HG03095 (cell line): ENCODE measurements around the gene OR51V1.

Source experiments
- ATAC-seq: cut with Tn5 transposase; IDR thresholded peaks from one replicate; pipeline ENCODE4 v1.9.1; 2021; ENCODE audit warnings: moderate library complexity; ENCODE audit not compliant: unreplicated experiment

Gene OR51V1

DNA sequence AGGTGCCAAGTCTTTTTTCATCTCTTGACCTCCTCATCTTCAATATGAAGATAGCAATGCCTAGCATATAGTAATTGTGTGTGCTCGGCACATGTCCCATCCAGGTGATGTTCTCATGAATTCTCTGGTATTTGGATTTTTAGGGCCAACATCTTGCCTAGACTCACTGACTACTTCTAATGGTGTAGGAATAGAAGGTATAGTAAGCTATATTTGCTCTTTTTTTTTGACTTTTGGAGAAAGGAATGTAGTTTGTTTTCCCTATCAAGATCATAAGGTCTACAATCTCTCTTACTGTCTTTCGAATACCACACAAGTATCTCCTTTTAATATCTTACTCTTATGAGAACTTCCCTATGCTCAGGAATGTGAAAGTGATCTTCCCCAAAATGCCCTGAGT is 30.6 kb upstream of the OR51V1 start:
- no peak for ATAC-seq

DNA sequence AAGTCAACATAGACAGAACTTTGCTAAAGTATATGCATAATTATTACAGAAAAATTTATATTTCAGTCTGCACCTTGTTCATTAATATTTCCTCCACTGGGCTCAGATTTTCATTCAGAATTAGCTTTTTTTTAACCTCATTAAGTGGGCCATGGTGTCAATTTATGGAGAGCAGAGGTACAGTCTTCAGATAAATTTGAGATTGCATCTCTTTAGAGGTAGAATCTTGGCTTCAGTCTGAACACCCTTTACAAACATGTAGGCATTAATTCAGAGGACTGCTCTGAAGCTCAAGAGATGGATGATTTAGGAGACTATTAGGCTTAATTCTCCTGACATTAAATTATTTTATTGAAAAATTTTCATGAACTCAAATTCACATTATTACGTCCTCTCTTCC is 29.8 kb upstream of the OR51V1 start:
- ATAC-seq, result no peak

DNA sequence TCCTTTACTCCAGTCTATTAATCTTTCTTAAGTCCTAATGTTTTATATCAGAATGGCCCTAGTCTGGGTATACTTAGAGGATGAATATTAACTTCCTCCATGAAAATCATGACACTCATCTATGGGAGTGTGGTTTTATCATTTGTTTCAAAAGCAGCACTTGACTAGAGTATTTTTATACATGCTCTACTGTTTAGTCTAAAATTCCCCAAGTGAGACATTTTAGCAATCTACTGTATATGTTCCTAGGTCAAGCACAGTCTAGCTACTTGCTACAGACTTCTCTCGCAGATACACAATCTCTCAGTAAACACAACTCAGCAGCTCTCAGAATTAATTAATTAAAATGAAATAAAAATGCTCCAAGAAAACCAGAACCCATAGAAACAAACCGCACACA is 29.3 kb upstream of the OR51V1 start:
- no peak for ATAC-seq

DNA sequence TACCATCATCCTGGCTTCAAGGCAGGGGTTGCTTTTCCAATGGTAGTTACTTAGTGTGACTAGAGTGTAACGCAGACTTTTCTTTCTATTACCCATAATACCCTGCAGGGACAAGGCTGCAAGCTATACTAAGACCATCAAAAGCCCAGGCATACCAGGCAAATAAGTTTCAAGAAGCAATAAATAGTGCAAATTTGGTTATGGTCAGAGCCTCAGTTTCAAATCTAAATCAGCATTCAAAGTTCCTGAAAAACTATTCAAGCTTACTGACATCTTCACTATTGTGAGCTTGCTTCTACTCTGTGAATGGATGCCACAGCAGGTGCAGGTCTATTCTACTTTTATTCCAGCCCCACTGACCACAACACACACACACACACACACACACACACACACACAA is 28.9 kb upstream of the OR51V1 start:
- ATAC-seq, result no peak

DNA sequence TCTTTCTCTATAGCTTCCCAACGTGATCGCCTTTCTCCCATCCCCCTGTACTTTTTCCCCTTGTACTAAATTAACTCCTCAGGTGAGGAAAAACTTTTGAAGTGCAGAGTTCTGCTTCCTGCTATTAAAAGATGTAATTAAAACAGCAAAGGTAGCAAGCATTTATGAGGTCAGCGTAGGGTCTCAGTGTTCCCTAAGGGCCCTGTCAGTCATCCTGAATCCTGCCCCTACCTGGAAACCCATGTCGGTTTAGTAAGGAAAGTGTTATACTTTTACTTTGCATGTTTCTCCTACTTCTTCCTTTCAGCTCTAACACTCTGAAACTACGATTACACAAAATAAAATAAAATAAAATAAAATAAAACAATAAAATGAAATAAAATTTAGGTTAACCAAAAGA is 27.6 kb upstream of the OR51V1 start:
- ATAC-seq, result no peak

DNA sequence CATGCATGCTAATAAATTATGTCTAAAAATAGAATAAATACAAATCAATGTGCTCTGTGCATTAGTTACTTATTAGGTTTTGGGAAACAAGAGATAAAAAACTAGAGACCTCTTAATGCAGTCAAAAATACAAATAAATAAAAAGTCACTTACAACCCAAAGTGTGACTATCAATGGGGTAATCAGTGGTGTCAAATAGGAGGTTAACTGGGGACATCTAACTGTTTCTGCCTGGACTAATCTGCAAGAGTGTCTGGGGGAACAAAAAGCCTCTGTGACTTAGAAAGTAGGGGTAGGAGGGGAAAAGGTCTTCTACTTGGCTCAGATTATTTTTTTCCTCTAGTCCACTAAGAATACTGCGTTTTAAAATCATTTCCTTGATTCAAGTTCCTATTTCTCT is 27.2 kb upstream of the OR51V1 start:
- no peak for ATAC-seq

DNA sequence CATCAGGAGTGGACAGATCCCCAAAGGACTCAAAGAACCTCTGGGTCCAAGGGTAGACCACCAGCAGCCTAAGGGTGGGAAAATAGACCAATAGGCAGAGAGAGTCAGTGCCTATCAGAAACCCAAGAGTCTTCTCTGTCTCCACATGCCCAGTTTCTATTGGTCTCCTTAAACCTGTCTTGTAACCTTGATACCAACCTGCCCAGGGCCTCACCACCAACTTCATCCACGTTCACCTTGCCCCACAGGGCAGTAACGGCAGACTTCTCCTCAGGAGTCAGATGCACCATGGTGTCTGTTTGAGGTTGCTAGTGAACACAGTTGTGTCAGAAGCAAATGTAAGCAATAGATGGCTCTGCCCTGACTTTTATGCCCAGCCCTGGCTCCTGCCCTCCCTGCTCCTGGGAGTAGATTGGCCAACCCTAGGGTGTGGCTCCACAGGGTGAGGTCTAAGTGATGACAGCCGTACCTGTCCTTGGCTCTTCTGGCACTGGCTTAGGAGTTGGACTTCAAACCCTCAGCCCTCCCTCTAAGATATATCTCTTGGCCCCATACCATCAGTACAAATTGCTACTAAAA is 26.3 kb upstream of the OR51V1 start, which contains the start of gene HBB:
Gene HBB, minus strand, starts transcription at position 340 of the 579 bp plus-strand sequence. Its CDS starts 50 bp downstream, at position 290.
- ATAC-seq, result no peak

DNA sequence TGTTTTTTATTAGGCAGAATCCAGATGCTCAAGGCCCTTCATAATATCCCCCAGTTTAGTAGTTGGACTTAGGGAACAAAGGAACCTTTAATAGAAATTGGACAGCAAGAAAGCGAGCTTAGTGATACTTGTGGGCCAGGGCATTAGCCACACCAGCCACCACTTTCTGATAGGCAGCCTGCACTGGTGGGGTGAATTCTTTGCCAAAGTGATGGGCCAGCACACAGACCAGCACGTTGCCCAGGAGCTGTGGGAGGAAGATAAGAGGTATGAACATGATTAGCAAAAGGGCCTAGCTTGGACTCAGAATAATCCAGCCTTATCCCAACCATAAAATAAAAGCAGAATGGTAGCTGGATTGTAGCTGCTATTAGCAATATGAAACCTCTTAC is 25.0 kb upstream of the OR51V1 start:
- no peak for ATAC-seq

DNA sequence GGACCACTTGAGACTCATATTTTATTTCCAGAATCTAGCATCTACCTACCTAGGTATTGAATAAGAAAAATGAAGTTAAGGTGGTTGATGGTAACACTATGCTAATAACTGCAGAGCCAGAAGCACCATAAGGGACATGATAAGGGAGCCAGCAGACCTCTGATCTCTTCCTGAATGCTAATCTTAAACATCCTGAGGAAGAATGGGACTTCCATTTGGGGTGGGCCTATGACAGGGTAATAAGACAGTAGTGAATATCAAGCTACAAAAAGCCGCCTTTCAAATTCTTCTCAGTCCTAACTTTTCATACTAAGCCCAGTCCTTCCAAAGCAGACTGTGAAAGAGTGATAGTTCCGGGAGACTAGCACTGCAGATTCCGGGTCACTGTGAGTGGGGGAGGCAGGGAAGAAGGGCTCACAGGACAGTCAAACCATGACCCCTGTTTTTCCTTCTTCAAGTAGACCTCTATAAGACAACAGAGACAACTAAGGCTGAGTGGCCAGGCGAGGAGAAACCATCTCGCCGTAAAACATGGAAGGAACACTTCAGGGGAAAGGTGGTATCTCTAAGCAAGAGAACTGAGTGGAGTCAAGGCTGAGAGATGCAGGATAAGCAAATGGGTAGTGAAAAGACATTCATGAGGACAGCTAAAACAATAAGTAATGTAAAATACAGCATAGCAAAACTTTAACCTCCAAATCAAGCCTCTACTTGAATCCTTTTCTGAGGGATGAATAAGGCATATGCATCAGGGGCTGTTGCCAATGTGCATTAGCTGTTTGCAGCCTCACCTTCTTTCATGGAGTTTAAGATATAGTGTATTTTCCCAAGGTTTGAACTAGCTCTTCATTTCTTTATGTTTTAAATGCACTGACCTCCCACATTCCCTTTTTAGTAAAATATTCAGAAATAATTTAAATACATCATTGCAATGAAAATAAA is 24.3 kb upstream of the OR51V1 start:
- ATAC-seq, result no peak

DNA sequence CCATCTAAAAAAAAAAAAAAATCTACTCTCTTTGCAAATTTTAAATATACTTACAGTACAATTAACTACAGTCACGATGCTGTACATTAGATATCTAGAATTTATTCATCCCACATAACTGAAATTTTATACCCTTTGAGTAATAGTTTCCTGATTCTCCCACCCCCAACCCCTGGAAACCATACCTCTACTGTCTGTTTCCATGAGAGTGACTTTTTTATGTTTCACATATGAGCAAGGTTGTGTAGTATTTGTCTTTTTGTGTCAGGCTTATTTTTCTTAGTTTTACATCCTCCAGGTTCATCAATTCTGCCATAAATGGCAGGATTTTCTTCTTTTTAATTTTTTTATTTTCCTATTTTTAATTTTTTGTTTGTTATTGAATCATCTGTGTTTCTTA is 23.2 kb upstream of the OR51V1 start:
- ATAC-seq, result no peak

DNA sequence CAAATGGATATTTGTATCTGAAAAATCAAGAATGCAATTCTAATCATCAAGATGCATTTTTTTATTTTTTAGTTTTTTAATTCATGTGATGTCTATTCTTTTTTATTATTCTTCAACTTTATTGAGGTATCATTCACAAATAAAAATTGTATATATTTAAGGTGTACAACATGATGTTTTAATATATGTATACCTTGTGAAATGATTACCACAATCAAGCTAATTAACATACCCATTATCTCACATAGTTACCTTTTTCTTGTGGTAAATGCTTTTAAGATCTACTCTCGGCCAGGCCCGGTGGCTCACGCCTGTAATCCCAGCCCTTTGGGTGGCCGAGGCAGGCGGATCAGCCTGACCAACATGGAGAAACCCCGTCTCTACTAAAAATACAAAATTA is 22.7 kb upstream of the OR51V1 start:
- no peak for ATAC-seq

DNA sequence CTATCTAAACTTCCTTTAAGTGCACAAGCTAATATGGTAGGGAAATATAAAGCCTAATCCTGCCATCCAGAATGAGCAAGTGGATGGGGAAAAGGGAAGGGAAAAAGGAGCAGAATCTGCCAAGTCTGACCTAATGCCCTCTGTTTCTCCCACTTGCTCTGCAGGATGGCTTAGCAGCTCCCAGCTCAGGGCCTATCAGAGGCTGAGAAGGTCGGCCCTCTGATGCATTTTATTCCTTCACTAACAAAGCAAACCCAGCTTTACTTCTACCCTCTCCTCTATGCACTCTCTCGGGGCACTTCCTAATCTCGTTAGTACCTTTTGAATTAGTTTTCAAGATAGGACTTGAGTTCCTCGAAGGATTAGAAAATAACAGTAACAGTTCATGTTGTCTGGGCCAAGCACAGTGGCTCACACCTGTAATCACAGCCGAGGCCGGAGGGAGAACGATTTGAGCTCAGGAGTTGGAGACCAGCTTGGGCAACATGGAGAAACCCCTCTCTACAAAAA is 9.9 kb upstream of the OR51V1 start:
- ATAC-seq, result no peak

DNA sequence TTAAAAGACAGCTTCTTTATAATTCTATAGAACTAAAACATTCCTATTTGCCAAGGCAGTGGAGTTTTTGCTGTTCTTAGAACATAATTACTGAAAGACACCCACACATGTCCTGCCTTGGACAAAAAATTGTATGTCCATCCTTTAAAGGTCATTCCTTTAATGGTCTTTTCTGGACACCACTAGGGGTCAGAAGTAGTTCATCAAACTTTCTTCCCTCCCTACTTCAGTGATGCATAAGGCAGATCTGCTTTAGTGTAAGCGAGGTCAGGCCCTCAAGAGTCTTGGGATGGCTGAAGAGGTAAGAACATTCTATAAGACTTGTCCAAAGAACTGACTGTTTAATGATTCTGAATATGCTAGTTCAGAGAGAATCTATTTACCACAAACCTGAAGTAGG is 4.3 kb upstream of the OR51V1 start:
- ATAC-seq, result peak; percentile 55

DNA sequence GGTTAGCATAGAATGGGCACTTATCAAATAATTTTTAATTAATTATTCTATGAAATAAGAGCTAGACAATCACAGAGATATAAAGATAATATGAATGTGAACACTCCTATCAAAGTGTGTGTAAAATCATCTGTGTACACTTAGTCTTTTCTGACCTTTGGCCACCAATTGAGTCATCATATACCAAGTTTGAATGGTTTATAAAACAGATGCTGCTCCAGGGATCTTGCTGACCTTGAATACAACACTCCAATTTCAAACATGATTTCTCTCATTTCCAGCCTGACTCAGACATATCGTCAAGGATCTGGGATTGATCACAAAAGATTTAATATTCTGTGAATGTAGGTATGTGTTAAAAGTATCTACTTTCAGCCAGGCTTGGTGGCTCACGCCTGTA is 2.9 kb upstream of the OR51V1 start:
- no peak for ATAC-seq

DNA sequence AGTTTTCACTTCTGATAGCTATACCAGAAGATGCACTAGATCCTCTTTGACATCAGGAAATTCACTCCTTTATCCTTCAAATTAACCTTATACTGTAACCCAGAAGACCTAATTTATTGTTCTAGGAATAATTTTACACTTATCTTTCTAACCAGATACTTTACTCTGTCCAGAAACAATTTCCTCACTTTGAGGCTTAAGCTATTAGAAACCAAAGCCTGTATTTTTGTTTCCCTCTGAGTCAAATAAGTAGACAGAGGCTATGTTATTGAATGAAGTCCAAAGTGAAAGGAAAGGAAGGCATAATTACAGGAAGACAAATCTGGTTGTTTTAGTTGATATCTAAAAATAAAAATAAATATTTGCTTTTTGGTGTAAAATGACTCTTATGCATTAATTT is 2.2 kb downstream of the OR51V1 start:
- ATAC-seq, result no peak

DNA sequence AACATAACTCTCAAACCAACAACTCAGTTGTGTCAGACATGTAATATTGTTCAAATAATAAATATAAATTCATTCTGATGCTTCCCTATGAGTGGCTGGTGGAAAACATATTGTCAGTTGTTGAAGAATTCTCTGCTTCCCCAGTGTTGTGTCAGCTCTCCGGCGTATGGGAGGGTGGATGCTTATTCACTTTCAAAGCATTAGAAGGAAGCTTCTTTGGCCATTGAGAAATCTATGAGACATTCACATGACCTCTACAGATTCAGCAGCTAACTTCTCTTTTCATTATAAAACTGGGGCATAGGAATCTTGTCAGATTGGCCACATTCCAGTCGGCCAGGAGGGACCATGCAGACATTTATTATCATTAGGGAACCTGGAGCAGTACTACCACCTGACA is 2.9 kb downstream of the OR51V1 start:
- no peak for ATAC-seq

DNA sequence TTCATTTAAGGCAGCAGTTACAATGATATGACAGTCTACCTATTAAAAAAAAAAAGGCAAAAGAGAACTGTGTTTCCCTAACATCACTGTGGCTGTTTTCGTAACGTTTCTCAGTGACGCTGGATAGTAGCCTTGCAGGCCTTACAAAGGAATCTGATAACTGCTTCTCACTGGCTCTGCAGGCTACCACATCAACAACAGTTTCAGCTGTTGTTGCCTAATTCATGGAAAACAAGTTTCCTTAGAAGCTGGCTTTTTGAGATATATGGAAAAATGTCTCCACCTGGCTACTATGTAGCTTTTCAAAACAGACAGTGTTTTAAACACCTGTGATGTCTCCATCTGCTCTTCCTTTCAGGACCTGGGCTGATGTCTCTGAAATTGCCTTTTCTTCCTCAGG is 3.8 kb downstream of the OR51V1 start:
- ATAC-seq, result no peak

DNA sequence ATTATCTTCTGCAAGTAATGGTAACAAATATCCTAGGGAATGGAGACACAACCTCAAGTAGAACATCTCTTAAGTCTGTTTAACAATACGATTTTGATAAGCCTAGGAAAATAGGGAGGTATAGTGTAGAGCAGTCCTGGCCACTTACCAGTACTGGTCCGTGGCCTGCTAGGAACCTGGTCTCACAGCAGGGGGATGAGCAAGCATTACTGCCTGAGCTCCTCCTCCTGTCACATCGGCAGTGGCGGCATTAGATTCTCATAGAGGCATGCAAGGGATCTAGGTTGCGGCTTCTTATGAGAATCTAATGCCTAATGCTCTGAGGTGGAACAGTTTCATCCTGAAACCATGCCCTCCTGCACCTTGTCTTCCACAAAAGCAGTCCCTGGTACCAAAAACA is 4.4 kb downstream of the OR51V1 start:
- no peak for ATAC-seq

DNA sequence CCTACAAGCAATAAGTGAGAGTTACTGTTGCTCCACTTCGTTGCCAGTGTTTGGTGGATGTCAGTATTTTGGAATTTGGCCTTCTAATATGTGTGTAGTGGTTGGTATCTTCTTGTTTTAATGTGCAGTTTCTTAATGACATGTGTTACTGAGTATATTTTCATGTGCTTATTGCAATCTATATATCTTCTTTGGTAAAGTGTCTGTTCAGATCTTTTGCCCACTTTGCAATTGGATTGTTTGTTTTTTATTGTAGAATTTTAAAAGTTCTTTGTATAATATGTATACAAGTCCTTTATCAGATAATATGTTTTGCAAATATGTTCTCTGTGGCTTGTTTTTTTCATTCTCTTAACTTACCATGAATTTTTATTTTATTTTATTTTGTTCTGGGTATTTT is 7.7 kb downstream of the OR51V1 start:
- no peak for ATAC-seq

DNA sequence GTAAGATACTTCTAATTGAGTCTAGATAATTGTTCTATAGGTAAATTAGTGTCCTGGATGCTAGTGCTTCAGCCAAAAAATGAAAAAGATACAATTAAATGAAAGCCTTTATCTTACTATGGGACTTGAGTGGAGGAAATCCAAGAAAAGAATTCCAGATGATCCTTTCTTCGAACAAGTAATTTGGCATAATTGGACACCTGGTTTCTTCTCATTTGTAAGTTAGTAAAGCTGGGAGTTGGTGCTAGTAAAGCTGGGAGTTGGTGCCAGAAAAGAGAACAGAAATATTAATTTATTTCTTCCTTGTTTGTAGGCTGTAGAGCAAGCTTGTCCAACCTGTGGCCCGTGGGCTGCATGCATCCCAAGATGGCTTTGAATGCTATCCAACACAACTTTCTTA is 12.3 kb downstream of the OR51V1 start:
- ATAC-seq, result no peak

DNA sequence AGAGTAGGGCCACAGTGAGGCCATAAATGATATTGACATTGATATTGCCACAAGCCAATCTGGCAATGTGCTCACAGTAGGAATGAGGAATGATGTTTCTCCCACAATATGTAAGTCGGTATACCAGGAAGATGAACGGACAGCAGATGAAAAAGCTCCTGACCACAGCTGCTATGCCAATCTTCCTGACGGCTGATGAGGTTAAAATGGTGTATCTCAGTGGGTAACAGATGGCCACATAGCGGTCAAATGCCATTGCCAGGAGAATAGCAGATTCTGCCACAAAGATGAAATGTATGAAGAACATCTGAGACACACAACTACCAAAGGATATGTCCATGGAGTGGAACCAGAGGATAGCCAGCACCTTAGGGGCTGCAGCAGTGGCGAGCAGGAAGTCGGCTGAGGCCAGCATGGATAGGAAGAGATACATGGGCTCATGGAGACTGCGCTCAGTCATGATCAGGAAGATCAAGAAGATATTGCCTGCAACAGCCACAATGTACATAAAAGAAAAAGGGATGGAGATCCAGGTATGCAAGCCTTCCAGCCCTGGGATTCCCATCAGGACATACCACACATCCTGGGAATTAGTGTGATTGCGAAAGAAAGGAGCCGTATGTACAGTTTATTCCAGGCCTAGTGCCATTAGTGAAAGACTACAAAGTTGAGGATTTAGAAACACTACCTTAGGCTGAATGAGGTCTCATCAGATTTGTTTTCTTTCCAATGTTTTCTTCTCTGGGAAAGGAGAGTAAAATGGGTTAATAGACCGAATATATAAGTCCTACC is 22.2 kb downstream of the OR51V1 start:
- no peak for ATAC-seq

DNA sequence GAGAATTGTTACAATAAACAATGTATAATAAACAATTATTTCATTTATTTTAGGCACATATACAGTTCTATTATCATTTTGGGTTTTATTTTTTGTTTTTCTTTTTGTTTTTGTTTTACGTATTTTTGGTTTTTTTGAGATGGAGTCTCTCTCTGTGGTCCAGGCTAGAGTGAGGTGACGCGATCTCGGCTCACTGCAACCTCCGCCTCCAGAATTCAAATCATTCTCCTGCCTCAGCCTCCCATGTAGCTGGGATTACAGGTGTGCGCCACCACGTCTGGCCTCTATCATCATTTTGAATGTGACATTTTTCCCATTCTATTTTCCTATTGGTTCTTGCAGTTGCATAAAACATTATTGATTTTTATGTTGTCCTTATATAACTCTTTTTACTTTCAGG is 25.5 kb downstream of the OR51V1 start:
- no peak for ATAC-seq
